Stomach smooth muscle (tissue), 2 donors: Measurements from ENCODE around the gene TENM4.

Source experiments
- H3K27ac ChIP-seq: one replicate; pipeline ENCODE4 v1.7.0; 2013; ENCODE audit warnings: mild to moderate bottlenecking, low read length, inconsistent platforms
- H3K27me3 ChIP-seq, 2 donors: one replicate each; pipeline ENCODE4 v1.7.0; 2013; ENCODE audit warnings: low read length in 2 of 2; ENCODE audit not compliant: insufficient read depth in 2 of 2, control insufficient read depth in 1 of 2
- H3K36me3 ChIP-seq, 2 donors: one replicate each; pipeline ENCODE4 v1.7.0; 2013; ENCODE audit warnings: low read length in 2 of 2; ENCODE audit not compliant: control insufficient read depth in 2 of 2, insufficient read depth in 2 of 2
- H3K4me1 ChIP-seq: one replicate; pipeline ENCODE4 v1.7.0; 2013; ENCODE audit warnings: low read length; ENCODE audit not compliant: control insufficient read depth, insufficient read depth
- H3K4me3 ChIP-seq, 2 donors: one replicate each; pipeline ENCODE4 v1.7.0; 2013; ENCODE audit warnings: low read length in 2 of 2
- H3K9ac ChIP-seq, 2 donors: one replicate each; pipeline ENCODE4 v1.7.0; 2013; ENCODE audit warnings: low read length in 2 of 2, mild to moderate bottlenecking in 1 of 2
- H3K9me3 ChIP-seq, 2 donors: one replicate each; pipeline ENCODE4 v1.7.0; 2013; ENCODE audit warnings: low read length in 2 of 2; ENCODE audit not compliant: control insufficient read depth in 2 of 2
- donor health status: healthy.
- donor health status: Pancreatic carcinoma.

The TENM4 gene

DNA sequence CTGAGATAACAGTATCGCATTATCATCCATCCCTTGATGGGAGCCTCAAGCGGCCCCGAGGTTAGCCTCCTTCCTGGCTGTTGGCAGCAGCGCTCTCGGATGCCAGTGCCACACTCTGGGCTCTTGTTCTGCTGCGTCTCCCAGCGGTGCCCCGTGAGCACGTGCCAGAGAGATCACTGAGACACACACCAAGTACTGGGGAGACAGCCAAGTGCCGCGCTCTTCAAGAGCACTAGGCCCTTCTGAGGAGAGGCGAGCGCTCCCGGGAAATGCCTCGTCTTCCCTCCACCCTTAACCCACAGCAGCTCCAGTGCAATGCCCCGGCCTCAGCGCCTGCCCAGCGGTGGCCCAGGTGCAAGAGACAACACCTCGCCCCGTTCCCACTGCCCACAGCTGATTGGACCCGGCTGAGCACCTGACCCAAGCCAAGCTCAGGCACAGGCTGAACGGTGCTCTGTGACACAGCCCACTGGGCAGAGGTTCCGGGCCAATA, 617.9 kb downstream of the TENM4 start:
- Histone ChIP-seq H3K27me3 (no peaks in the 10 kb centered on the region), H3K4me3 (no peak overlapping the region), H3K9me3 (no peaks in the 10 kb centered on the region), H3K9ac (no peak overlapping the region), H3K36me3 (no peaks in the 10 kb centered on the region), H3K27ac (no peak overlapping the region), H3K4me1 (peaks cover 5% of the 10 kb centered on the region)

DNA sequence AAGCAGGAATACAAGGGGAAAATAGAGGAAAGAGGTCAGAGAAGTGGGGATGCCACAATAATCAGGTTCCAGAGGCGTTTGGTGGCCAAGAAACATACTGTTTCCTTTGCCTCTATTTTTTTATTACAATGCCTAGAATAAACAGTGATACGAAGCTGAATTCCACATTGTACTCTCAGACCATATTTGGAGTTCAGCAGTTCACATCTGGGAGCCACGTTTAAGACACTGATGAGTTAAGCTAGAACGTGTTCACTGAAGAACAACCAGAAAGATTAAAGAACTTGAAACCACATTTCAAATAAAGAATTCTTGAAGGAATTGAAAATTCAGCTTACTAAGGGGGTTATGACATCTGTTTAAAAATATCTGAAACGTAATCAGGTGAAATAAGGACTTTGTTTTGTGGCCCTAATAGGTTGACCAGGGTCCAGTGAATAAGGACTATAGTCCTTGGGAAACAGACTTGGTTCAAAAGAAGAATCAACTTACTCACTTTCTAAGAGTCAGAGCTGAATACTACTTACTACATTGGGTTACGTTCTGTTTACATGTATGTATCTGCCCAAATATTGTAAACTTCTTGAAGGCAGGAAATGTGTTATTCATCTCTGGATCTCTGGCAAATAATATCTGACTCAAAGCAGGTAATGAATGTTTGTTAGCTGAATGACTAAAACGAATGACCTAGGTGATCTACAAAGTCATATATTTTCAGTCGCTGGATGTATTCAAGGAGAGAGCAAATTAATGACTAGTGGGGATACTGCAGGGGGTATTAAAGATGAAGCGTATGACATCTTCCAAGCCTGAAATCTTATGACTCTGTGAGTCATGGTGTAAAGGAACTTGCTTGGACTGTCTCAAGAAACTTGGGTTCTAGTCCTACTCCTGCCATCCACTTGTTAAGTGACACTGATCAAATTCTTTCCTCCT, 619.2 kb downstream of the TENM4 start:
- Histone ChIP-seq H3K4me1 (peaks cover 5% of the 10 kb centered on the region), H3K27ac (no peak overlapping the region), H3K4me3 (no peak overlapping the region), H3K27me3 (no peaks in the 10 kb centered on the region), H3K9ac (no peak overlapping the region), H3K9me3 (no peaks in the 10 kb centered on the region), H3K36me3 (no peaks in the 10 kb centered on the region)

DNA sequence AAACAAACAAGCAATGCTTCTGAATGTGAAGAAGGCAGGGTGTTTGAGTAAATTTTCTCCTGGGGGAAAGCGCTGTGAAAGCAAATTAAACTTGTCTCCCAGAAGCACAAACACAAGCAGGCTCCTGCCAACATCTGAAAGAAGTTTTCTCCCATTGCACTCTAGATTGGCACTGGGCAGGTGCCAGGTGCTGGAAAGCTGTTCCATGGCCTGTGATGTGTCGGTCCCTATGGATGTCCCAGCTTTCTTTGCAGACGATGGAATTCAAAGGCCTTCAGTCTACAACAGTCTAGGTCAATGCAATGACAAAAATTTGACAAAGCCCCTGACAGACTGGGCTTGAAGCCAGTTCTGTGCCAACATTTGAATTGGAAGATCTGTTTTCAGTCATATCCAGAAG, 620.1 kb downstream of the TENM4 start:
- Histone ChIP-seq H3K9me3 (no peaks in the 10 kb centered on the region), H3K4me1 (peaks cover 5% of the 10 kb centered on the region), H3K27me3 (no peaks in the 10 kb centered on the region), H3K36me3 (no peaks in the 10 kb centered on the region), H3K27ac (no peak overlapping the region), H3K9ac (no peak overlapping the region), H3K4me3 (no peak overlapping the region)

DNA sequence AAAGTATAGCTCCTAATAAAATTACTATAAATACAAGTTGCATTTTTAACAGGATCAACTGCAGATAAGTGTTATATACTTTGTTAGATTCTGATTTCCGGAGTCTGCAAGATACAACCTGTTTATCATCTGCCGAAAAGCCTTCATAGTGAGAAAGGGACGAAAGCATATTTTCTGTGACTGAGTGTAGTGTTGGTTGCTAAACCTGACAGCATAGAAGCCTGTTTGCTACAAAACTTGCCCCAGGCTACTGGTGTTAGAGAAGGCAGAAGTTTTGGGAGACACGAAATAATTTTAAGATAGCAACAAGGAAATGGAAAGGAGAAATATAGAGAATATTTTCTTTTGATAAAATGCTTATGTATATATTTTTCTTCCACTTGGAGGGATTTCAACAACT, 622.6 kb downstream of the TENM4 start:
- no peak overlapping the region for H3K9ac ChIP-seq
- H3K27ac ChIP-seq = no peak overlapping the region
- H3K4me3 ChIP-seq = no peak overlapping the region
- H3K9me3 ChIP-seq = no peaks in the 10 kb centered on the region
- H3K27me3 ChIP-seq = no peaks in the 10 kb centered on the region
- peaks cover 10% of the 10 kb centered on the region for H3K4me1 ChIP-seq
- no peaks in the 10 kb centered on the region for H3K36me3 ChIP-seq

DNA sequence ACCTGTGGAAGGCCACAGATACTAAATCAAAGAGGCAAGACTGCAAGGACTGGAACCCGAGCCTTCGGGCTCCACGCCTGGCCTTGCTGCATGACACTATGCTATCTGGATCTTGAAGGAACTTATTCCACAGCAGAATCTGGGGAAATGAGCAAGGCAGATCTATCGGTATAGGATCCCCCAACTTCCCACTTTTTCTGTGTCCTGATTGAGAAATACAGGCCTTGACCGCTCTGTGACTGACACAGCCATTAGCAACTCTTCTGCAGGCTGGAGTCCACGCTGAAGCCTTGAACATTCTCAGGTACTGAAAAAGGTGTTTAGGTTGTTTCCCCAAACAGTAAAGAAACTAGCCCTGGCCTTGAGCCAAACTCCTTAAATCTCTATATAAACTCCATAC, 625.0 kb downstream of the TENM4 start:
- Histone ChIP-seq H3K9me3 (no peaks in the 10 kb centered on the region), H3K27ac (no peak overlapping the region), H3K4me1 (peaks cover 24% of the 10 kb centered on the region), H3K27me3 (no peaks in the 10 kb centered on the region), H3K36me3 (no peaks in the 10 kb centered on the region), H3K4me3 (no peak overlapping the region), H3K9ac (no peak overlapping the region)

DNA sequence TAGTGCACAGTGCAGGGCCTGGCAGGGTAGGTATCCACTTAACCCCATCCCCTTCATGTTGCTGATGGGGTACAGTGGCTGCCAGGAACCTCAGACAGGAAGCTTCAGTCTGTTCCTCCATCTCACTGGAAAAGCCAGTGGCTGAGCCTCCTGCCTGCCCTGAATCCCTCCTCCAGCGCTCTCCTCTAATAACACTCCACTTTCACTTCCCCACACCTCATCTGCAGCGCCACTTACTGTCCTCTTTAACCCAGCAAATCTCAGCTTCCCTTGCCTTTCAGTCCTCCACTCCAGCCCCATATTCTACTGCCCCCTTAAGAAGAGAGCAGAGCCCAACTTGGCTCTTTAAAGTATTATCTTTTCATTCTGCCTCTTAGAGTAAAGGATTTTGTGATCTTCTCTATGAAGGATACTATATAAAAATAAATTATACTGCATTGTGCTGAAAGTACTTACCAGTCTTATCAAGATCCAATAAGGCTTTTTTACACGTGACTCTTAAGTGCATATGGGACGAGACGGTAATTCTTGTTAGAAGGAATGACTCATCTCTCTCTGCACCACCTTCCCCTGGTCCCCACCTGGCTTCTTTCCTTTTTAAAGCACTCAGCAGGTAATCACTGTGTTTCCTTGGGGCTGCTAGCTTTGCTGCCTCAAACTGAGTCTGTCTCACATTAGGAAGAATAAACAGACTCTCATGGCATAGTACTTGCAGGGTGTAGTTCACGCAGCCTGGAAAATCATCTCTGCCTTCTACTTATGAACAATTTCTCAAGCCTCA, 628.1 kb downstream of the TENM4 start:
- Histone ChIP-seq H3K9ac (no peak overlapping the region), H3K4me3 (no peak overlapping the region), H3K27me3 (no peaks in the 10 kb centered on the region), H3K9me3 (no peaks in the 10 kb centered on the region), H3K27ac (no peak overlapping the region), H3K4me1 (peaks cover 40% of the 10 kb centered on the region), H3K36me3 (no peaks in the 10 kb centered on the region)

DNA sequence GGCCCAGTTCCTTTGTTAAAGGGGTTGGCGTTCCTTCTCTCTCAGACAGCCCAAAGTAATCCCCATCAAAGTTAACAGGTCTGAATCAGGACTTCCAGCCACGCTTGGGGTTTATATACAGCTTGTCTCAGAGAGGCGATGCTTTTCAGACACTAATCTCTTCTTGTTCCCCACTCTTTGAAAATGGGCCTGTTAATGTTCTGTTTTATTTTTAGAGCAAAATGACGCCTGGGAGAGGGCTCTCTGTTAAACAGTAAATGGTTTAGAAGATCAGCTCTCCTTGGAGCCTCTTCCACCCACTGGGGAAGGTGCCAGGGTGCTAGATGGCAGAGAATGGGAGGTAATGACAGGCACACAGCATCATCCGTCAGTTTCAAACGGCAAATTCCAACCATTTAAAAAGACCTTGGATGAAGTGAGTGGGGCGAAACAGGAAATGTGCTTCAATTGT, 630.2 kb downstream of the TENM4 start:
- H3K9ac ChIP-seq = peak overlapping the region in 1 of 2 donors; percentile 27
- no peaks in the 10 kb centered on the region for H3K27me3 ChIP-seq
- peak overlapping the region; percentile 70 for H3K27ac ChIP-seq
- H3K4me3 ChIP-seq = peak overlapping the region in 1 of 2 donors; percentile 22
- no peaks in the 10 kb centered on the region for H3K9me3 ChIP-seq
- no peaks in the 10 kb centered on the region for H3K36me3 ChIP-seq
- peaks cover 40% of the 10 kb centered on the region for H3K4me1 ChIP-seq

DNA sequence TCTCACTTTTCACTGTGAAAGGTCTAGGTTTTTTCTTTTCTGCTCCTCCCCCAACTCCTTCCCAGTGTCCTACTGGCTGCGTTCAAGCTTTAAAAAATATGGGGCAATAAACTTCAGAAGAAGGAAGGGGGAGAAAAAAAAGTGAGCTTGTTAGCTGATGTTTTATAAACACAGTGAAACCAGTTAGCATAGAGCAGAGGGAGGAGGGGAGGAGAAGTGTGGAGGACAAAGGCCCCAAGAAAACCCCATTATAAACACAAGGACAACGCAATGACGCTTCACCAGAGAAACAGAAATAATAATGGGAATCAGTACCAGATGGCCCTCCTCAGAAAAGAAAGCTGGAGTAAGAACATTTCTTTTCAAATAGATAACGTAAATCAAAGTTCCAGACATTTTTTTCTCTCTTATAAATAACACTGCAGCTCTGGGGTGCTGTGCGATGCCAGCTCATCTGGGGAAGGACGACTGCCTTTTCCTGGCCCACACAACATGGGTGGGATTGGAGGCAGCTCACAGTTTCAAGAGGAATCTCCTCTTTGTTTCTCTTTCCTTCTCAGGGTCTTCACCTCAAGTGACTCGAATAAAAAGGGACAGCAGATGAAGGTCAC, 630.8 kb downstream of the TENM4 start:
- H3K36me3 ChIP-seq = no peaks in the 10 kb centered on the region
- H3K27ac ChIP-seq = peak overlapping the region; percentile 70
- peak overlapping the region in 1 of 2 donors; percentile 27 for H3K9ac ChIP-seq
- H3K9me3 ChIP-seq = no peaks in the 10 kb centered on the region
- H3K4me1 ChIP-seq = peaks cover 40% of the 10 kb centered on the region
- no peaks in the 10 kb centered on the region for H3K27me3 ChIP-seq
- H3K4me3 ChIP-seq = peak overlapping the region in 1 of 2 donors; percentile 22

DNA sequence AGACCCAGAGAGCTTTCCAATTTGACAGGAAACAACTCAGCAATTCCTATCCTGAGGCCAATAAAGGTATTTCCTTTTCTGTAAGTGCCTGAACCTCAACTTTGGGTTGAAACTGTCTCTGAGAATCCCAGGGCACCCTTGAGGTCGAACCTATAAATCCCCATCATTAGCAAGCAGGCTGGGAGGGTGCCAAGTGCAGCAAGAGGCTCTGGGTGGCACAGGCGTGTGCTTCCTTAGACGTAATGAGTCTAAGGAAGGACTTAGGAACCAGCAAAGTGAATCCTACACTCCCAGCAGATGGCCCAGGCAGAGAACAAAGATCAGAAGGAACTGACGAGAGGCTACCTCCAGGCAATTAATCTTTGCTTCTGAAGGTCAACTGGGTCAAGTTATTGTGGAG, 631.9 kb downstream of the TENM4 start:
- H3K4me1 ChIP-seq = peaks cover 36% of the 10 kb centered on the region
- H3K27me3 ChIP-seq = no peaks in the 10 kb centered on the region
- H3K4me3 ChIP-seq = no peak overlapping the region
- no peaks in the 10 kb centered on the region for H3K36me3 ChIP-seq
- no peak overlapping the region for H3K9ac ChIP-seq
- no peak overlapping the region for H3K27ac ChIP-seq
- no peaks in the 10 kb centered on the region for H3K9me3 ChIP-seq

DNA sequence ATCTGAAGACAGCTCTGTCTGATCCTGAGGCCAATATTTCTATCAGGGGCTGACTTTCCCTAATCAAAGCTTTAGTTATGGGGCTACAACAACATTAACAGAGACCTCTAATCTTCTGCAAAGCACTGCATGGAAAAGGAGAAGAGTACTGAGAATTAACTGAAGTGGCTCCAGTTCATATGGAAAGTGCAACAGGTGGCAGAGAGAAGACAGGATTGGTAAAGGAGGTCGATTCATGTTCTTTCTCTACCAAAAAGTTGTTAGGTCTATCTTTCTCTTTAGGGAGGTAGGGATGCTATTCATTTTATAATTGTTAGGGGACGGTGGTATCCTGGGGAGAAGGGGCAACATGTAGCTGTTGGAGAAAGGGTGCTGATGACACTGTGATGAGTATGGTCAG, 633.5 kb downstream of the TENM4 start:
- H3K4me3 ChIP-seq = no peak overlapping the region
- H3K9me3 ChIP-seq = no peaks in the 10 kb centered on the region
- H3K9ac ChIP-seq = no peak overlapping the region
- H3K4me1 ChIP-seq = peaks cover 34% of the 10 kb centered on the region
- H3K27ac ChIP-seq = no peak overlapping the region
- H3K27me3 ChIP-seq = no peaks in the 10 kb centered on the region
- H3K36me3 ChIP-seq = no peaks in the 10 kb centered on the region
